H9 (cell line): ENCODE measurements around the gene PRRX1. TPM values are rescaled to one million over a fixed set of nuclear protein-coding genes. Genes with fewer than 3 reads are reported as not detected.

Experiments
- DNase-seq: peaks from one replicate; pipeline ENCODE4 v3.0.0-alpha.2; 2017
- H2AFZ ChIP-seq: one replicate; pipeline ENCODE4 v1.6.1; 2013; ENCODE audit warnings: mild to moderate bottlenecking, low read length, control low read depth, moderate library complexity
- H2AK5ac ChIP-seq: 2 replicates; pipeline ENCODE4 v1.6.1; 2013; ENCODE audit warnings: low read length, control low read depth, mixed read lengths; ENCODE audit not compliant: insufficient read length
- H2BK120ac ChIP-seq: one replicate; pipeline ENCODE4 v1.6.1; 2013; ENCODE audit warnings: low read depth, mild to moderate bottlenecking, low read length, control low read depth, inconsistent platforms; ENCODE audit not compliant: poor library complexity, severe bottlenecking
- H2BK12ac ChIP-seq: 2 replicates; pipeline ENCODE4 v1.6.1; 2013; ENCODE audit warnings: low read length, control low read depth, mixed read lengths, low read depth; ENCODE audit not compliant: insufficient read length
- H2BK15ac ChIP-seq: 2 replicates; pipeline ENCODE4 v1.6.1; 2013; ENCODE audit warnings: low read depth, low read length, control low read depth
- H2BK20ac ChIP-seq: one replicate; pipeline ENCODE4 v1.6.1; 2013; ENCODE audit warnings: low read depth, mild to moderate bottlenecking, low read length, control low read depth, inconsistent platforms; ENCODE audit not compliant: poor library complexity, severe bottlenecking
- H2BK5ac ChIP-seq: 2 replicates; pipeline ENCODE4 v1.6.1; 2013; ENCODE audit warnings: low read length, control low read depth, mixed read lengths; ENCODE audit not compliant: insufficient read length
- H3K14ac ChIP-seq: 2 replicates; pipeline ENCODE4 v1.6.1; 2013; ENCODE audit warnings: low read length, control low read depth; ENCODE audit not compliant: insufficient read depth
- H3K18ac ChIP-seq: 2 replicates; pipeline ENCODE4 v1.6.1; 2013; ENCODE audit warnings: low read depth, mild to moderate bottlenecking, mixed read lengths, low read length, control low read depth; ENCODE audit not compliant: insufficient read length
- H3K23ac ChIP-seq: 2 replicates; pipeline ENCODE4 v1.6.1; 2013; ENCODE audit warnings: low read length, control low read depth, mixed read lengths, low read depth; ENCODE audit not compliant: insufficient read length
- H3K23me2 ChIP-seq: 2 replicates; pipeline ENCODE4 v1.6.1; 2013; ENCODE audit warnings: low read depth, mild to moderate bottlenecking, mixed read lengths, low read length, control low read depth; ENCODE audit not compliant: insufficient read length, poor library complexity, severe bottlenecking
- H3K27ac ChIP-seq: 2 replicates; pipeline ENCODE4 v1.5.1; 2013; ENCODE audit warnings: low read length, control low read depth, mixed read lengths, low read depth; ENCODE audit not compliant: insufficient read length
- H3K27me3 ChIP-seq: 2 replicates; pipeline ENCODE4 v1.6.1; 2013; ENCODE audit warnings: low read length, control low read depth, inconsistent platforms; ENCODE audit not compliant: insufficient read depth
- H3K4ac ChIP-seq: 2 replicates; pipeline ENCODE4 v1.6.1; 2013; ENCODE audit warnings: low read depth, mild to moderate bottlenecking, control low read depth, inconsistent platforms, low read length, moderate library complexity
- H3K4me1 ChIP-seq: 2 replicates; pipeline ENCODE4 v1.6.1; 2013; ENCODE audit warnings: low read length, control low read depth, inconsistent platforms; ENCODE audit not compliant: insufficient read depth
- H3K4me2 ChIP-seq: 2 replicates; pipeline ENCODE4 v1.6.1; 2013; ENCODE audit warnings: low read length, control low read depth, mixed read lengths; ENCODE audit not compliant: insufficient read length, insufficient read depth
- H3K56ac ChIP-seq: 2 replicates; pipeline ENCODE4 v1.6.1; 2013; ENCODE audit warnings: low read depth, mild to moderate bottlenecking, mixed read lengths, low read length, control low read depth; ENCODE audit not compliant: insufficient read length
- H3K79me1 ChIP-seq: 2 replicates; pipeline ENCODE4 v1.6.1; 2013; ENCODE audit warnings: low read depth, mild to moderate bottlenecking, moderate library complexity, low read length, control low read depth, inconsistent platforms; ENCODE audit not compliant: insufficient read depth, poor library complexity, severe bottlenecking
- H3K79me2 ChIP-seq: 2 replicates; pipeline ENCODE4 v1.6.1; 2013; ENCODE audit warnings: low read length, control low read depth, inconsistent platforms; ENCODE audit not compliant: insufficient read depth
- H3K9ac ChIP-seq: 2 replicates; pipeline ENCODE4 v1.6.1; 2013; ENCODE audit warnings: low read length, control low read depth, mixed read lengths; ENCODE audit not compliant: insufficient read length; ENCODE audit errors: extremely low read depth
- H3K9me3 ChIP-seq: one replicate; pipeline ENCODE4 v1.6.1; 2013; ENCODE audit warnings: low read depth, low read length, inconsistent platforms; ENCODE audit not compliant: control insufficient read depth
- H3T11ph ChIP-seq: one replicate; pipeline ENCODE4 v1.6.1; 2013; ENCODE audit warnings: mild to moderate bottlenecking, low read length, control low read depth, inconsistent platforms
- H4K20me1 ChIP-seq: one replicate; pipeline ENCODE4 v1.6.1; 2013; ENCODE audit not compliant: control insufficient read depth, insufficient read length, insufficient read depth
- H4K5ac ChIP-seq: 2 replicates; pipeline ENCODE4 v1.6.1; 2013; ENCODE audit warnings: low read depth, mild to moderate bottlenecking, mixed read lengths, low read length, control low read depth; ENCODE audit not compliant: insufficient read length
- H4K8ac ChIP-seq: replicated peaks from 2 replicates; pipeline ENCODE4 v1.6.1; 2013; ENCODE audit warnings: low read length, control low read depth, mixed read lengths, low read depth; ENCODE audit not compliant: insufficient read length
- H4K91ac ChIP-seq: 2 replicates; pipeline ENCODE4 v1.6.1; 2013; ENCODE audit warnings: low read depth, mild to moderate bottlenecking, moderate library complexity, mixed read lengths, low read length, control low read depth; ENCODE audit not compliant: insufficient read length
- H3K27ac Mint-ChIP-seq, 3 experiments: 2 replicates in 2 of 3; 3 replicates in 1 of 3; pipeline ENCODE4 v1.8.0; 2020 to 2021; ENCODE audit warnings: mixed read lengths in 3 of 3, mild to moderate bottlenecking in 1 of 3, moderate library complexity in 1 of 3
- H3K27me3 Mint-ChIP-seq: 2 replicates; pipeline ENCODE4 v1.8.0; 2021; ENCODE audit warnings: low read depth, mild to moderate bottlenecking, moderate library complexity, mixed read lengths
- H3K36me3 Mint-ChIP-seq, 3 experiments: 2 replicates in 2 of 3; 3 replicates in 1 of 3; pipeline ENCODE4 v1.8.0; 2020 to 2021; ENCODE audit warnings: low read depth in 3 of 3, mixed read lengths in 3 of 3; ENCODE audit not compliant: insufficient read depth in 1 of 3
- H3K4me1 Mint-ChIP-seq, 2 experiments: 2 replicates each; pipeline ENCODE4 v1.8.0; 2020; ENCODE audit warnings: mixed read lengths in 2 of 2
- H3K4me3 Mint-ChIP-seq, 2 experiments: 2 replicates in 1 of 2; 3 replicates in 1 of 2; pipeline ENCODE4 v1.8.0; 2020 to 2021; ENCODE audit warnings: mild to moderate bottlenecking in 2 of 2, mixed read lengths in 2 of 2, moderate library complexity in 1 of 2
- H3K9me3 Mint-ChIP-seq, 2 experiments: 2 replicates in 1 of 2; 3 replicates in 1 of 2; pipeline ENCODE4 v1.8.0; 2020; ENCODE audit warnings: mild to moderate bottlenecking in 2 of 2, mixed read lengths in 2 of 2, moderate library complexity in 1 of 2
- WGBS: extraction: QIAGEN DNeasy Blood & Tissue Kit; methylation state at CpG from one replicate; pipeline ENCODE4 v1.1.7; 2013; ENCODE audit warnings: missing lambda C conversion rate, low lambda C conversion rate, mixed read lengths; ENCODE audit not compliant: insufficient read length; ENCODE audit errors: extremely low coverage; 5-methylcytosine and 5-hydroxymethylcytosine counted together
- total RNA-seq: library from RNA; stranded (reverse); gene quantifications from 2 replicates; pipeline ENCODE4 v1.2.1, GENCODE V29; 2021
- TF ChIP-seq, protein P1 (sequence below): fragments of 200-600 bp; sonication (generic); conservative IDR thresholded peaks from 3 replicates; pipeline ENCODE4 v1.8.0; 2021; ENCODE audit warnings: antibody characterized with exemption, mild to moderate bottlenecking

Gene PRRX1
- total RNA-seq, 1 experiment from 2014 or later, result not detected

GRCh38 chr1:170660871-170661645 lies 2.9 kb upstream of the PRRX1 start:
- no peak overlapping the region for H3K4ac ChIP-seq
- no peaks in the 10 kb centered on the region for H3K9me3 ChIP-seq
- no peak overlapping the region for H2BK12ac ChIP-seq
- H3K23me2 ChIP-seq, result peaks cover 36% of the 10 kb centered on the region
- peaks cover 67% of the 10 kb centered on the region for H3K27me3 ChIP-seq
- H2BK15ac ChIP-seq, result no peak overlapping the region
- H2AFZ ChIP-seq, result no peak overlapping the region
- H4K5ac ChIP-seq, result no peak overlapping the region
- peak overlapping the region; percentile 96 for H3K4me2 ChIP-seq
- H4K20me1 ChIP-seq, result no peaks in the 10 kb centered on the region
- no peaks in the 10 kb centered on the region for H3K79me1 ChIP-seq
- Mint-ChIP-seq H3K4me3 (peak overlapping the region; percentile 23 to 86), H3K27ac (no peak overlapping the region), H3K36me3 (peaks cover 0 to 2% (median 0%) of the 10 kb centered on the region in 3 experiments; a peak in 2 of 7 replicates), H3K4me1 (peaks cover 46% of the 10 kb centered on the region in 2 experiments), H3K27me3 (peaks cover 91% of the 10 kb centered on the region), H3K9me3 (no peaks in the 10 kb centered on the region)
- H2BK120ac ChIP-seq, result no peak overlapping the region
- DNase-seq, result peak; percentile 42
- TF ChIP-seq, protein P1, sequence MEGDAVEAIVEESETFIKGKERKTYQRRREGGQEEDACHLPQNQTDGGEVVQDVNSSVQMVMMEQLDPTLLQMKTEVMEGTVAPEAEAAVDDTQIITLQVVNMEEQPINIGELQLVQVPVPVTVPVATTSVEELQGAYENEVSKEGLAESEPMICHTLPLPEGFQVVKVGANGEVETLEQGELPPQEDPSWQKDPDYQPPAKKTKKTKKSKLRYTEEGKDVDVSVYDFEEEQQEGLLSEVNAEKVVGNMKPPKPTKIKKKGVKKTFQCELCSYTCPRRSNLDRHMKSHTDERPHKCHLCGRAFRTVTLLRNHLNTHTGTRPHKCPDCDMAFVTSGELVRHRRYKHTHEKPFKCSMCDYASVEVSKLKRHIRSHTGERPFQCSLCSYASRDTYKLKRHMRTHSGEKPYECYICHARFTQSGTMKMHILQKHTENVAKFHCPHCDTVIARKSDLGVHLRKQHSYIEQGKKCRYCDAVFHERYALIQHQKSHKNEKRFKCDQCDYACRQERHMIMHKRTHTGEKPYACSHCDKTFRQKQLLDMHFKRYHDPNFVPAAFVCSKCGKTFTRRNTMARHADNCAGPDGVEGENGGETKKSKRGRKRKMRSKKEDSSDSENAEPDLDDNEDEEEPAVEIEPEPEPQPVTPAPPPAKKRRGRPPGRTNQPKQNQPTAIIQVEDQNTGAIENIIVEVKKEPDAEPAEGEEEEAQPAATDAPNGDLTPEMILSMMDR, result no peak
- no peak overlapping the region for H4K91ac ChIP-seq
- H2AK5ac ChIP-seq, result no peak overlapping the region
- no peak overlapping the region for H3K18ac ChIP-seq
- WGBS, result no CpG with 5 or more reads among the region's 54 CpGs
- peaks cover 5% of the 10 kb centered on the region; the same call in 1 of the 2 replicates for H3K4me1 ChIP-seq
- no peak overlapping the region for H2BK20ac ChIP-seq
- H2BK5ac ChIP-seq, result no peak overlapping the region
- H3K9ac ChIP-seq, result no peak overlapping the region
- H3K79me2 ChIP-seq, result no peaks in the 10 kb centered on the region
- no peak overlapping the region for H3K14ac ChIP-seq
- H3T11ph ChIP-seq, result no peak overlapping the region
- H4K8ac ChIP-seq, result no peak overlapping the region
- H3K56ac ChIP-seq, result no peak overlapping the region
- H3K27ac ChIP-seq, result no peak overlapping the region
- no peak overlapping the region for H3K23ac ChIP-seq
